ENCODE measurements around the gene STRA8. TPM values are rescaled to one million over a fixed set of nuclear protein-coding genes. Genes with fewer than 3 reads are reported as not detected.

The STRA8 gene
- total and polyA plus RNA-seq, 2 of the 13 experiments (the other 11 are each of a cell fraction or from before 2014, with no cell fraction given), result not detected

DNA sequence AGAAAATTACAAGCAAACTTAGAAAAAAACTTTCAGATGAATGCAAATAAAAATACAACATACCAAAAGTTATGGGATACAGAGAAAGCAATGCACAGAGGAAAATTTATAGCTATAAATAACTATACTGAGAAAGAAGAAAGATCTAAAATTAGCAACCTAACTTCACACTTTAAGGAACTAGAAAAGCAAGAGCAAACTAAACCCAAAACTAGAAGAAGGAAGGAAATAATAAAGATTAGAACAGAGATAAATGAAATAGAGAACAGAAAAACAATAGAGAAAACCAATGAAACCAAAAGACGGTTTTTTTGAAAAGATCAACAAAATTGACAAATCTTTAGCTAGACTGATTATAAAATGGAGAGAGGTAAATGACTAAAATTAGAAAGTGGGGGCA is 9.6 kb upstream of the STRA8 start:
- no TSS peak for BruUV-seq (replicated peaks)
- Histone ChIP-seq H2AFZ (ENCODE audit: low read length) (no peak overlapping the region), H3K4me3 (replicated peaks in 1 of 3; ENCODE audit: insufficient read depth in 1 of 3, low read depth in 2 of 3, low read length in 3 of 3) (no peak overlapping the region), H4K20me1 (ENCODE audit: insufficient read depth, low read length) (no peaks in the 10 kb centered on the region), H3K36me3 (replicated peaks in 1 of 2; ENCODE audit: control insufficient read depth in 1 of 2, insufficient read depth in 2 of 2, low read length in 2 of 2) (no peaks in the 10 kb centered on the region), H3K4me2 (ENCODE audit: low read depth, low read length) (no peak overlapping the region), H3K27me3 (ENCODE audit: control insufficient read depth in 1 of 2, insufficient read depth in 2 of 2, low read length in 2 of 2) (no peaks in the 10 kb centered on the region), H3K9ac (ENCODE audit: insufficient read depth, low read depth, low read length) (no peak overlapping the region), H3K27ac (ENCODE audit: extremely low read length, insufficient read depth, low read length) (no peak overlapping the region), H3K9me3 (ENCODE audit: low read length) (no peaks in the 10 kb centered on the region), H3K4me1 (ENCODE audit: insufficient read depth, low read length) (peaks cover 4% of the 10 kb centered on the region), H3K79me2 (ENCODE audit: insufficient read depth, low read length) (no peaks in the 10 kb centered on the region)
- ChIA-PET CTCF (ENCODE audit: low intra/inter-chr PET ratio, low total read pairs) (no interaction called here), POLR2A (no interaction called here)
- WGBS (ENCODE audit: low lambda C conversion rate), result 33% methylated on average over 1 of the region's 1 CpG
- ATAC-seq, result no peak
- no peak for DNase-seq (ENCODE audit: low spot score)
- no peak for FAIRE-seq
- TF ChIP-seq, protein P1, sequence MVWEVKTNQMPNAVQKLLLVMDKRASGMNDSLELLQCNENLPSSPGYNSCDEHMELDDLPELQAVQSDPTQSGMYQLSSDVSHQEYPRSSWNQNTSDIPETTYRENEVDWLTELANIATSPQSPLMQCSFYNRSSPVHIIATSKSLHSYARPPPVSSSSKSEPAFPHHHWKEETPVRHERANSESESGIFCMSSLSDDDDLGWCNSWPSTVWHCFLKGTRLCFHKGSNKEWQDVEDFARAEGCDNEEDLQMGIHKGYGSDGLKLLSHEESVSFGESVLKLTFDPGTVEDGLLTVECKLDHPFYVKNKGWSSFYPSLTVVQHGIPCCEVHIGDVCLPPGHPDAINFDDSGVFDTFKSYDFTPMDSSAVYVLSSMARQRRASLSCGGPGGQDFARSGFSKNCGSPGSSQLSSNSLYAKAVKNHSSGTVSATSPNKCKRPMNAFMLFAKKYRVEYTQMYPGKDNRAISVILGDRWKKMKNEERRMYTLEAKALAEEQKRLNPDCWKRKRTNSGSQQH (CRISPR knock-in tag; IDR thresholded peaks at IDR 0.05; ENCODE audit: low read depth), result no peak
- TF ChIP-seq ZKSCAN8 (CRISPR knock-in tag; IDR thresholded peaks at IDR 0.05; ENCODE audit: borderline replicate concordance), result no peak
- TF ChIP-seq ZBTB3 (CRISPR knock-in tag; IDR thresholded peaks at IDR 0.05; ENCODE audit: borderline replicate concordance, low read depth), result no peak
- no peak for TF ChIP-seq ZNF205 (CRISPR knock-in tag; IDR thresholded peaks at IDR 0.05)
- TF ChIP-seq FLYWCH1 (CRISPR knock-in tag; IDR thresholded peaks at IDR 0.05), result no peak
- TF ChIP-seq, protein P2, sequence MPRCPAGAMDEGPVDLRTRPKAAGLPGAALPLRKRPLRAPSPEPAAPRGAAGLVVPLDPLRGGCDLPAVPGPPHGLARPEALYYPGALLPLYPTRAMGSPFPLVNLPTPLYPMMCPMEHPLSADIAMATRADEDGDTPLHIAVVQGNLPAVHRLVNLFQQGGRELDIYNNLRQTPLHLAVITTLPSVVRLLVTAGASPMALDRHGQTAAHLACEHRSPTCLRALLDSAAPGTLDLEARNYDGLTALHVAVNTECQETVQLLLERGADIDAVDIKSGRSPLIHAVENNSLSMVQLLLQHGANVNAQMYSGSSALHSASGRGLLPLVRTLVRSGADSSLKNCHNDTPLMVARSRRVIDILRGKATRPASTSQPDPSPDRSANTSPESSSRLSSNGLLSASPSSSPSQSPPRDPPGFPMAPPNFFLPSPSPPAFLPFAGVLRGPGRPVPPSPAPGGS (CRISPR knock-in tag; IDR thresholded peaks at IDR 0.05), result no peak
- no peak for TF ChIP-seq RXRB (CRISPR knock-in tag; IDR thresholded peaks at IDR 0.05; ENCODE audit: borderline replicate concordance)
- TF ChIP-seq MED13 (CRISPR knock-in tag; IDR thresholded peaks at IDR 0.05), result no peak
- no peak for TF ChIP-seq EED (CRISPR knock-in tag; IDR thresholded peaks at IDR 0.05)
- TF ChIP-seq, protein P3, sequence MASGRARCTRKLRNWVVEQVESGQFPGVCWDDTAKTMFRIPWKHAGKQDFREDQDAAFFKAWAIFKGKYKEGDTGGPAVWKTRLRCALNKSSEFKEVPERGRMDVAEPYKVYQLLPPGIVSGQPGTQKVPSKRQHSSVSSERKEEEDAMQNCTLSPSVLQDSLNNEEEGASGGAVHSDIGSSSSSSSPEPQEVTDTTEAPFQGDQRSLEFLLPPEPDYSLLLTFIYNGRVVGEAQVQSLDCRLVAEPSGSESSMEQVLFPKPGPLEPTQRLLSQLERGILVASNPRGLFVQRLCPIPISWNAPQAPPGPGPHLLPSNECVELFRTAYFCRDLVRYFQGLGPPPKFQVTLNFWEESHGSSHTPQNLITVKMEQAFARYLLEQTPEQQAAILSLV (CRISPR knock-in tag; IDR thresholded peaks at IDR 0.05; ENCODE audit: borderline replicate concordance), result no peak
- no peak for TF ChIP-seq ZFP90 (CRISPR knock-in tag; IDR thresholded peaks at IDR 0.05; ENCODE audit: borderline replicate concordance)
- TF ChIP-seq POLR2A (IDR thresholded peaks at IDR 0.05; ENCODE audit: insufficient read depth in 1 of 2, low read depth in 2 of 2, low read length in 2 of 2), result no peak
- TF ChIP-seq, protein P4, sequence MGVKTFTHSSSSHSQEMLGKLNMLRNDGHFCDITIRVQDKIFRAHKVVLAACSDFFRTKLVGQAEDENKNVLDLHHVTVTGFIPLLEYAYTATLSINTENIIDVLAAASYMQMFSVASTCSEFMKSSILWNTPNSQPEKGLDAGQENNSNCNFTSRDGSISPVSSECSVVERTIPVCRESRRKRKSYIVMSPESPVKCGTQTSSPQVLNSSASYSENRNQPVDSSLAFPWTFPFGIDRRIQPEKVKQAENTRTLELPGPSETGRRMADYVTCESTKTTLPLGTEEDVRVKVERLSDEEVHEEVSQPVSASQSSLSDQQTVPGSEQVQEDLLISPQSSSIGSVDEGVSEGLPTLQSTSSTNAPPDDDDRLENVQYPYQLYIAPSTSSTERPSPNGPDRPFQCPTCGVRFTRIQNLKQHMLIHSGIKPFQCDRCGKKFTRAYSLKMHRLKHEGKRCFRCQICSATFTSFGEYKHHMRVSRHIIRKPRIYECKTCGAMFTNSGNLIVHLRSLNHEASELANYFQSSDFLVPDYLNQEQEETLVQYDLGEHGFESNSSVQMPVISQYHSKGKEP (CRISPR knock-in tag; IDR thresholded peaks at IDR 0.05), result no peak
- TF ChIP-seq SMAD3 (CRISPR knock-in tag; IDR thresholded peaks at IDR 0.05), result no peak
- no peak for TF ChIP-seq HDAC2 (CRISPR knock-in tag; IDR thresholded peaks at IDR 0.05)
- TF ChIP-seq POLR2G (IDR thresholded peaks at IDR 0.05; ENCODE audit: low read depth, low read length), result no peak
- no peak for TF ChIP-seq NFYC (CRISPR knock-in tag; IDR thresholded peaks at IDR 0.05)
- no peak for TF ChIP-seq SIX4 (CRISPR knock-in tag; IDR thresholded peaks at IDR 0.05)
- in situ Hi-C loops (cut with HindIII; ENCODE audit: extremely low pct_ligation_motif_present, low pct_unique_long_range_greater_than_20kb), result no loop called here
- intact Hi-C loops (cut with micrococcal nuclease; ENCODE audit: unreplicated experiment), result no loop called here
